ENCODE measurements around the gene IRGC.

DNA sequence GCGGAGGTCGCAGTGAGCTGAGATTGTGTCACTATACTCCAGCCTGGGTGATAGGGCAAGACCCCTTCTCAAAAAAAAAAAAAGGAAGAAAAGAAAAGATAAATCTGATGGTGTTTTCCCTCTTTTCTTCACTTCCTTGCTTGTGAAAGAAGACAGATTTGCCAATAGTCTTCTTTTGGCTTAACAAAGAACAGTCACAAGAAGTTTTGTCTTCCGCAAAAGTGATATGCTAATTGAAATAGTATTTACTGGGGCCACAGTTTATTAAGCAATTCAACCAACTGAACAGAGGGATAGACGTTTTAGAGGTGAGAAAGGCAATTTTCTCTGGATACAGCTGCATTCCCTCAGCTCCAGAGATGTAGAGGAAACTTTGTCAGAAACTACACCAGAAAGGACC lies 23.0 kb upstream of the IRGC start:
- TF ChIP-seq CTCF (IDR thresholded peaks at IDR 0.05), result no peak
- TF ChIP-seq POLR2A (IDR thresholded peaks at IDR 0.05), result no peak
